DOHH2 (cell line): ENCODE measurements around the gene VPS26A.

Experiments used
- H3F3A ChIP-seq: fragments of 200-600 bp; sonication (generic), shearing (Covaris generic); 2 replicates; pipeline ENCODE4 v1.6.0; 2016; ENCODE audit warnings: antibody characterized with exemption, mild to moderate bottlenecking; ENCODE audit not compliant: control insufficient read depth, insufficient read depth
- H3K27ac ChIP-seq: fragments of 200-600 bp; sonication (generic); 2 replicates; pipeline ENCODE4 v1.5.1; 2014; ENCODE audit warnings: low read depth, mild to moderate bottlenecking, low read length, moderate library complexity
- H3K27me3 ChIP-seq: fragments of 200-600 bp; sonication (generic); 2 replicates; pipeline ENCODE4 v1.6.1; 2014; ENCODE audit warnings: mild to moderate bottlenecking, low read length, mixed read lengths; ENCODE audit not compliant: control insufficient read depth
- H3K36me3 ChIP-seq: fragments of 200-600 bp; sonication (generic); 2 replicates; pipeline ENCODE4 v1.6.1; 2014; ENCODE audit warnings: mild to moderate bottlenecking, low read length, moderate library complexity, mixed read lengths; ENCODE audit not compliant: control insufficient read depth
- H3K4me1 ChIP-seq: fragments of 200-600 bp; sonication (generic); 2 replicates; pipeline ENCODE4 v1.6.1; 2014; ENCODE audit warnings: mild to moderate bottlenecking, low read length, mixed read lengths; ENCODE audit not compliant: control insufficient read depth
- H3K4me2 ChIP-seq: fragments of 200-600 bp; sonication (generic); 2 replicates; pipeline ENCODE4 v1.6.0; 2014; ENCODE audit warnings: mild to moderate bottlenecking, low read length, moderate library complexity
- H3K4me3 ChIP-seq: fragments of 200-600 bp; sonication (generic); 2 replicates; pipeline ENCODE4 v1.5.1; 2014; ENCODE audit warnings: mild to moderate bottlenecking, low read length, mixed read lengths
- H3K79me2 ChIP-seq: fragments of 200-600 bp; sonication (generic); 2 replicates; pipeline ENCODE4 v1.6.1; 2014; ENCODE audit warnings: mild to moderate bottlenecking, low read length, mixed read lengths; ENCODE audit not compliant: control insufficient read depth
- H3K9me2 ChIP-seq: fragments of 200-600 bp; sonication (generic); replicated peaks from 2 replicates; pipeline ENCODE4 v1.6.1; 2014; ENCODE audit warnings: mild to moderate bottlenecking, low read length, mixed read lengths; ENCODE audit not compliant: control insufficient read depth
- H3K9me3 ChIP-seq: fragments of 200-600 bp; sonication (generic); 2 replicates; pipeline ENCODE4 v1.6.1; 2014; ENCODE audit warnings: antibody characterized with exemption, low read length, mixed read lengths; ENCODE audit not compliant: control insufficient read depth, insufficient read depth
- H4K20me1 ChIP-seq: fragments of 200-600 bp; sonication (generic); 2 replicates; pipeline ENCODE4 v1.6.0; 2014; ENCODE audit warnings: low read depth, mild to moderate bottlenecking, antibody characterized with exemption, low read length, moderate library complexity; ENCODE audit not compliant: control insufficient read depth, insufficient read depth
- EZH2phosphoT487 ChIP-seq: fragments of 200-600 bp; sonication (generic); IDR thresholded peaks from 2 replicates; pipeline ENCODE4 v1.6.1; 2017; ENCODE audit warnings: borderline replicate concordance, mild to moderate bottlenecking, antibody characterized with exemption, low read length, moderate library complexity, mixed read lengths
- TF ChIP-seq, protein P1 (sequence below): fragments of 200-600 bp; sonication (generic); IDR thresholded peaks from one replicate; pipeline ENCODE4 v1.5.1; 2014; ENCODE audit warnings: antibody characterized with exemption, mild to moderate bottlenecking, low read depth, low read length; ENCODE audit not compliant: poor library complexity, severe bottlenecking

VPS26A gene

DNA sequence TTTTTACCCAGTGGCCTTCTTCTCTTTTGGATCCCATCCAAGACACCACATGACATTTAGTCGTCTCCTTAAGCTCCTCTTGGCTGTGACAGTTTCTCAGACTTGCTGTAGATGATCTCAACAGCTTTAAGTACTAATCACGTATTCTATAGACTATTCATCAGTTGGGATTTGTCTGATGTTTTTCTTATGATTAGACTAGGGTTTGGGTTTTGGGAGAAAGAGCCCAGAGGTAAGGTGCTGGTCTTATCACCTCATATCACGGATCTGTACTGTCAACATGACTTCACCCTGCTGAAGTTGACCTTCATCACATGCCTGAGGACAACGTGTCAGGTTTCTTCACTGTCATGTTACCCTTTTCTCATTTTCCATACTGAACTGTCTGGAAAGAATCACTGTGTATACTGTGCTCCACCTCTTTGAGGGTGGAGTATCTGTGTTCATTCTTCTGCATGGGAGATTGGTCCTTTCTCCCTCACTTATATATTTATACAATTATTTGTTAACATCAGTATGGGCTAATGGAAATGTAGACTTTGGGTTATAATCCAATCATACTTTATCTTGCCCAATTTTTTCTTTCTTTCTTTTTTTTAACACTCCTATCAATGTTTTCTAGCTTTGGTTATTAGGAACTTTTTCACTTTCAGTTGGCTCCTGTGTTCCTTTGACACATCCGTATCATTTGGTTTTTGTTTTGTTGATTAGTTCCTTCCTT lies 89.8 kb downstream of the VPS26A start:
- Histone ChIP-seq H3K36me3 (peaks cover 3% of the 10 kb centered on the region), H3F3A (no peaks in the 10 kb centered on the region), H3K9me3 (no peaks in the 10 kb centered on the region), H4K20me1 (no peaks in the 10 kb centered on the region), H3K4me2 (no peak overlapping the region), H3K79me2 (no peaks in the 10 kb centered on the region), H3K4me3 (no peak overlapping the region), H3K27me3 (peaks cover 23% of the 10 kb centered on the region), H3K4me1 (no peaks in the 10 kb centered on the region), H3K9me2 (no peaks in the 10 kb centered on the region), H3K27ac (no peak overlapping the region)
- TF ChIP-seq, protein P1, sequence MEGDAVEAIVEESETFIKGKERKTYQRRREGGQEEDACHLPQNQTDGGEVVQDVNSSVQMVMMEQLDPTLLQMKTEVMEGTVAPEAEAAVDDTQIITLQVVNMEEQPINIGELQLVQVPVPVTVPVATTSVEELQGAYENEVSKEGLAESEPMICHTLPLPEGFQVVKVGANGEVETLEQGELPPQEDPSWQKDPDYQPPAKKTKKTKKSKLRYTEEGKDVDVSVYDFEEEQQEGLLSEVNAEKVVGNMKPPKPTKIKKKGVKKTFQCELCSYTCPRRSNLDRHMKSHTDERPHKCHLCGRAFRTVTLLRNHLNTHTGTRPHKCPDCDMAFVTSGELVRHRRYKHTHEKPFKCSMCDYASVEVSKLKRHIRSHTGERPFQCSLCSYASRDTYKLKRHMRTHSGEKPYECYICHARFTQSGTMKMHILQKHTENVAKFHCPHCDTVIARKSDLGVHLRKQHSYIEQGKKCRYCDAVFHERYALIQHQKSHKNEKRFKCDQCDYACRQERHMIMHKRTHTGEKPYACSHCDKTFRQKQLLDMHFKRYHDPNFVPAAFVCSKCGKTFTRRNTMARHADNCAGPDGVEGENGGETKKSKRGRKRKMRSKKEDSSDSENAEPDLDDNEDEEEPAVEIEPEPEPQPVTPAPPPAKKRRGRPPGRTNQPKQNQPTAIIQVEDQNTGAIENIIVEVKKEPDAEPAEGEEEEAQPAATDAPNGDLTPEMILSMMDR = no peak
- TF ChIP-seq EZH2phosphoT487 = no peak

DNA sequence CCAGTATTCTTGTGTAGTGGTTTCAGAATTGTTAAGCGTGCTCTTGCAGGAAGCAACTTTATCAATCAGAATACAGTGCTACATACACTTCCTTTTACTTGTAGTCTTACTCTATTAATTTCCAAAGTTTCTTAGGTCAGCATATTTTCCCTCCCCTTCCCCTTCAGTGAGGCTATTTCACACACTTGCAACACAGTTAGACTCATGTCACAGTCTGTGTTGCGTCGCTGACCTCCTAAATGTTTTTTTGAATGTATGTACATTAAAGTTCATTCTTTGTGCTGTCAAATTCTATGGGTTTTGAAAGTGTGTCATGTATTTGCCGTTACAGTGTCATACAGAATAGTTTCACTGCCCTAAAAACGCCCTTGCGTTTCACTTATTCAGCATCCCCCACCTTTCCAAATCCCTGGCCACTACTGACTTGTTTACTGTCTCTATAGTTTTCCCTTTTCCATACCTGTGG lies 90.7 kb downstream of the VPS26A start:
- Histone ChIP-seq H3K4me1 (no peaks in the 10 kb centered on the region), H3K79me2 (no peaks in the 10 kb centered on the region), H3K4me2 (no peak overlapping the region), H3K4me3 (no peak overlapping the region), H3F3A (no peaks in the 10 kb centered on the region), H3K36me3 (no peaks in the 10 kb centered on the region), H3K9me3 (no peaks in the 10 kb centered on the region), H4K20me1 (no peaks in the 10 kb centered on the region), H3K9me2 (no peaks in the 10 kb centered on the region), H3K27ac (no peak overlapping the region), H3K27me3 (peaks cover 23% of the 10 kb centered on the region)
- TF ChIP-seq EZH2phosphoT487 = no peak
- TF ChIP-seq, protein P1 = no peak

DNA sequence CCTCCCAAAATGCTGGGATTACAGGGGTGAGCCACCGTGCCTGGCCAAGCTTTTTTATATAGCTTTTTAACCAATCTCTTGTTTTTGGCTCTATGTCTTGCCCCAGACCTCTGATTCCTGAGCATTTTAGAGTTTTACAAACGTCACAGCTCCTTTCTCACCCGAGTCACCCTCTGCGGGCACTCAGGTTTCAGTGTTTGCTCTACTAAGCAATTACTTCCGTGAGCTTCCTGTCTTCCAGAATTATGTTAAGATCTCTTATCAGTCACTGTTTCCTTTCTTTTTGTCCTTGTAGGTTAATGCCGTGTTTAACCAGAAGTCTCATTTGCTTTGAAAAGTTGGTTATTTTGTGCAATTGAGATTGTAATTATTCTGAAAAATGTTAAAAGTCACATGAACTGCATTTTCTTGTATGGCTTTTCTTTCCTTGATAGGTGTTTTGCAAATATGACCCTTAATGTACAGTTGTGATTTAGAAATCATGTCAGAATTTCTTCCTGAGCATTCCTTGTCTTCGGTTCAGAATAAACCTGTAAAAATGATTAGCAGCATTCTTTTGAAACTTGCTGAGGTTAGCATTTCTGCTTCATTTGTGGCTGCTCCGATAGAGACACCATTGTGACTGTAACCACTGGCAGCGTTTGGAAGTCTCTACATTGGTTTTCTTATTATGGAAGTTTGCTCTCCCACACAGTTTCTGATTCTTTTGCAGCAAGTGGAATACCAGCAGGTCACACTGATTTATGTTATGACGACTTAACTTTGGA lies 91.6 kb downstream of the VPS26A start:
- no peaks in the 10 kb centered on the region for H3K9me3 ChIP-seq
- no peaks in the 10 kb centered on the region for H3K4me1 ChIP-seq
- H3K36me3 ChIP-seq = no peaks in the 10 kb centered on the region
- H3K9me2 ChIP-seq = no peaks in the 10 kb centered on the region
- H3K27ac ChIP-seq = no peak overlapping the region
- H4K20me1 ChIP-seq = no peaks in the 10 kb centered on the region
- peaks cover 23% of the 10 kb centered on the region for H3K27me3 ChIP-seq
- no peak overlapping the region for H3K4me3 ChIP-seq
- TF ChIP-seq, protein P1 = no peak
- no peak for TF ChIP-seq EZH2phosphoT487
- no peak overlapping the region for H3K4me2 ChIP-seq
- H3K79me2 ChIP-seq = no peaks in the 10 kb centered on the region
- no peaks in the 10 kb centered on the region for H3F3A ChIP-seq
